ENCODE results near the gene SLC22A3.

GRCh38 chr6:160412993-160413392 lies 64.8 kb downstream of the SLC22A3 start:
- TF ChIP-seq BCLAF1 (IDR thresholded peaks at IDR 0.05), result no peak
- no peak for TF ChIP-seq HNRNPUL1 (IDR thresholded peaks at IDR 0.05; ENCODE audit: low read depth, low read length)
- TF ChIP-seq ZNF644 (CRISPR knock-in tag; IDR thresholded peaks at IDR 0.05; ENCODE audit: low read depth), result no peak
- TF ChIP-seq ZNF609 (CRISPR knock-in tag; IDR thresholded peaks at IDR 0.05; ENCODE audit: borderline replicate concordance), result no peak
- no peak for TF ChIP-seq TCF7 (IDR thresholded peaks at IDR 0.05; ENCODE audit: low read depth)
- no peak for TF ChIP-seq SMAD1 (CRISPR knock-in tag; IDR thresholded peaks at IDR 0.05; ENCODE audit: borderline replicate concordance, low read depth)
- no peak for TF ChIP-seq ZFP91 (CRISPR knock-in tag; IDR thresholded peaks at IDR 0.05; ENCODE audit: borderline replicate concordance)
- no peak for TF ChIP-seq NFATC3 (CRISPR knock-in tag; IDR thresholded peaks at IDR 0.05)
- no peak for TF ChIP-seq CTCF (CRISPR knock-in tag; IDR thresholded peaks at IDR 0.05)
- no peak for TF ChIP-seq ZNF564 (CRISPR knock-in tag; IDR thresholded peaks at IDR 0.05)
- TF ChIP-seq JUND (CRISPR knock-in tag; IDR thresholded peaks at IDR 0.05), result no peak
- TF ChIP-seq ZMYM4 (CRISPR knock-in tag; IDR thresholded peaks at IDR 0.05), result no peak
- TF ChIP-seq POLR2G (IDR thresholded peaks at IDR 0.05; ENCODE audit: low read depth, low read length), result no peak

All from HepG2 (cell line).